ENCODE results near the gene SLC22A16.

GRCh38 chr6:110493253-110493800 lies 16.9 kb upstream of the SLC22A16 start:
- TF ChIP-seq CTCF (IDR thresholded peaks at IDR 0.05; ENCODE audit: insufficient read depth, low read depth, low read length) = no peak
- TF ChIP-seq EZH2 (IDR thresholded peaks at IDR 0.05; ENCODE audit: insufficient read depth, low read length) = no peak
